HEK293 (cell line): Measurements from ENCODE around the gene CTDNEP1.

Experiments used
- CTCF ChIA-PET: fragments of 350-600 bp; formaldehyde crosslinking; extraction: SDS; loops from one replicate; lab custom pipeline; 2021; ENCODE audit warnings: antibody characterized with exemption; lab: Yijun Ruan, JAX
- POLR2A ChIA-PET: fragments of 300-600 bp; formaldehyde crosslinking; extraction: SDS; loops from one replicate; lab custom pipeline; 2020; ENCODE audit warnings: antibody characterized with exemption, inconsistent platforms; lab: Yijun Ruan, JAX
- H3K27ac ChIP-seq: fragments of 200-500 bp; sonication (Bioruptor generic); 2 replicates; pipeline ENCODE4 v1.5.1; 2014; ENCODE audit warnings: low read depth, low read length, control low read depth, inconsistent platforms; ENCODE audit errors: extremely low read depth
- H3K36me3 ChIP-seq, 2 experiments: fragments of 200-500 bp in 1 of 2; sonication (Bioruptor generic) in 1 of 2; 1 replicate in 1 of 2; 2 replicates in 1 of 2; pipeline ENCODE4 v1.5.1; 2014 to 2017; ENCODE audit warnings: inconsistent platforms in 2 of 2, low read length in 2 of 2; ENCODE audit not compliant: control insufficient read depth in 2 of 2, insufficient read depth in 1 of 2
- H3K4me1 ChIP-seq: fragments of 200-500 bp; sonication (Bioruptor generic); 2 replicates; pipeline ENCODE4 v1.5.1; 2014; ENCODE audit warnings: mild to moderate bottlenecking, low read length, inconsistent platforms; ENCODE audit not compliant: control insufficient read depth, insufficient read depth
- H3K4me3 ChIP-seq: 2 replicates; pipeline ENCODE4 v1.5.1; 2011; ENCODE audit warnings: low read depth, mild to moderate bottlenecking, control low read depth, low read length, moderate library complexity
- H3K9me3 ChIP-seq: fragments of 200-500 bp; sonication (Bioruptor generic); 2 replicates; pipeline ENCODE4 v1.5.1; 2014; ENCODE audit warnings: low read depth, low read length, inconsistent platforms; ENCODE audit not compliant: control insufficient read depth, insufficient read depth
- GLIS1 ChIP-seq: fragments of 450-650 bp; formaldehyde crosslinking; IDR thresholded peaks from 2 replicates; pipeline ENCODE4 v1.5.1; 2016; ENCODE audit warnings: missing biosample characterization, missing genetic modification characterization
- HOXD13 ChIP-seq: sonication (generic); formaldehyde crosslinking; IDR thresholded peaks from 2 replicates; pipeline ENCODE4 v1.8.0; 2022; ENCODE audit warnings: missing genetic modification reagents, borderline replicate concordance
- KLF7 ChIP-seq: fragments of 450-650 bp; formaldehyde crosslinking; IDR thresholded peaks from 2 replicates; pipeline ENCODE4 v1.5.1; 2016; ENCODE audit warnings: missing biosample characterization, missing genetic modification characterization, borderline replicate concordance
- KLF9 ChIP-seq: fragments of 450-650 bp; formaldehyde crosslinking; IDR thresholded peaks from 2 replicates; pipeline ENCODE4 v1.5.1; 2016; ENCODE audit warnings: missing biosample characterization, missing genetic modification characterization, low read depth
- OSR2 ChIP-seq: fragments of 450-650 bp; formaldehyde crosslinking; IDR thresholded peaks from 2 replicates; pipeline ENCODE4 v1.5.1; 2016; ENCODE audit warnings: missing biosample characterization, missing genetic modification characterization
- REPIN1 ChIP-seq: fragments of 450-650 bp; formaldehyde crosslinking; IDR thresholded peaks from 2 replicates; pipeline ENCODE4 v1.5.1; 2017; ENCODE audit warnings: missing biosample characterization, missing genetic modification characterization, low read depth
- TCF7L2 ChIP-seq: IDR thresholded peaks from 2 replicates; pipeline ENCODE4 v1.6.1; 2011; ENCODE audit warnings: low read depth, mild to moderate bottlenecking, inconsistent platforms, low read length, moderate library complexity, borderline replicate concordance
- ZBTB17 ChIP-seq: fragments of 450-650 bp; formaldehyde crosslinking; IDR thresholded peaks from 2 replicates; pipeline ENCODE4 v1.5.1; 2016; ENCODE audit warnings: missing biosample characterization, missing genetic modification characterization
- ZBTB7A ChIP-seq: fragments of 450-650 bp; formaldehyde crosslinking; IDR thresholded peaks from 2 replicates; pipeline ENCODE4 v1.5.1; 2016; ENCODE audit warnings: low read depth, missing biosample characterization, missing genetic modification characterization
- ZBTB8A ChIP-seq: fragments of 450-650 bp; formaldehyde crosslinking; IDR thresholded peaks from 2 replicates; pipeline ENCODE4 v1.5.1; 2016; ENCODE audit warnings: missing biosample characterization, missing genetic modification characterization
- ZEB2 ChIP-seq: fragments of 450-650 bp; formaldehyde crosslinking; IDR thresholded peaks from 2 replicates; pipeline ENCODE4 v1.5.1; 2016; ENCODE audit warnings: missing biosample characterization, missing genetic modification characterization
- ZFHX2 ChIP-seq: fragments of 450-650 bp; formaldehyde crosslinking; conservative IDR thresholded peaks from 2 replicates; pipeline ENCODE4 v1.5.1; 2016; ENCODE audit warnings: missing biosample characterization, missing genetic modification characterization
- ZNF248 ChIP-seq: fragments of 450-650 bp; formaldehyde crosslinking; IDR thresholded peaks from 2 replicates; pipeline ENCODE4 v1.5.1; 2017; ENCODE audit warnings: missing biosample characterization, missing genetic modification characterization
- ZNF398 ChIP-seq: fragments of 450-650 bp; formaldehyde crosslinking; IDR thresholded peaks from 2 replicates; pipeline ENCODE4 v1.5.1; 2017; ENCODE audit warnings: missing biosample characterization, missing genetic modification characterization
- ZNF48 ChIP-seq: fragments of 450-650 bp; formaldehyde crosslinking; IDR thresholded peaks from 2 replicates; pipeline ENCODE4 v1.5.1; 2016; ENCODE audit warnings: missing biosample characterization, missing genetic modification characterization
- ZNF510 ChIP-seq: fragments of 450-650 bp; formaldehyde crosslinking; IDR thresholded peaks from 2 replicates; pipeline ENCODE4 v1.5.1; 2018; ENCODE audit warnings: mild to moderate bottlenecking, missing genetic modification characterization, missing biosample characterization; ENCODE audit not compliant: insufficient replicate concordance
- ZNF518A ChIP-seq: fragments of 450-650 bp; formaldehyde crosslinking; conservative IDR thresholded peaks from 2 replicates; pipeline ENCODE4 v1.5.1; 2016; ENCODE audit warnings: low read depth, missing biosample characterization, missing genetic modification characterization
- ZNF560 ChIP-seq: fragments of 450-650 bp; formaldehyde crosslinking; IDR thresholded peaks from 2 replicates; pipeline ENCODE4 v1.5.1; 2017; ENCODE audit warnings: missing biosample characterization, missing genetic modification characterization, borderline replicate concordance
- ZNF629 ChIP-seq: fragments of 450-650 bp; formaldehyde crosslinking; IDR thresholded peaks from 2 replicates; pipeline ENCODE4 v1.5.1; 2017; ENCODE audit warnings: missing biosample characterization, missing genetic modification characterization
- ZNF658 ChIP-seq: fragments of 450-650 bp; formaldehyde crosslinking; IDR thresholded peaks from 2 replicates; pipeline ENCODE4; 2016; ENCODE audit warnings: missing biosample characterization, missing genetic modification characterization
- ZNF776 ChIP-seq: fragments of 450-650 bp; formaldehyde crosslinking; IDR thresholded peaks from 2 replicates; pipeline ENCODE4 v1.5.0; 2017; ENCODE audit warnings: missing biosample characterization, missing genetic modification characterization, borderline replicate concordance
- ZNF777 ChIP-seq: fragments of 450-650 bp; formaldehyde crosslinking; IDR thresholded peaks from 2 replicates; pipeline ENCODE4 v1.5.1; 2017; ENCODE audit warnings: missing biosample characterization, missing genetic modification characterization, borderline replicate concordance
- ZSCAN4 ChIP-seq: fragments of 450-650 bp; formaldehyde crosslinking; IDR thresholded peaks from 2 replicates; pipeline ENCODE4 v1.5.1; 2017; ENCODE audit warnings: missing biosample characterization, missing genetic modification characterization
- ZSCAN5A ChIP-seq: fragments of 450-650 bp; formaldehyde crosslinking; IDR thresholded peaks from 2 replicates; pipeline ENCODE4 v1.5.1; 2016; ENCODE audit warnings: missing biosample characterization, missing genetic modification characterization

Gene CTDNEP1

GRCh38 chr17:7208027-7208571 lies 43.4 kb downstream of the CTDNEP1 start:
- H3K36me3 ChIP-seq = peaks cover 0 to 13% of the 10 kb centered on the region in 2 experiments; a peak in 1 of 3 replicates
- CTCF ChIA-PET = interaction anchor here (2.0 kb wide), 1 partner anchor 31 kb away, joined by 8 read pairs; no protein-coding TSS in a partner anchor
- peaks cover 3% of the 10 kb centered on the region; the same call in 1 of the 2 replicates for H3K4me1 ChIP-seq
- POLR2A ChIA-PET = interaction anchor here (0.6 to 0.9 kb wide), 2 partner anchors 13 to 140 kb away, joined by 3 to 5 read pairs; no protein-coding TSS in a partner anchor
- TF ChIP-seq ZNF510 (tag by site-specific recombination) (no peak), ZNF518A (tag by site-specific recombination) (no peak), ZBTB7A (0 out of 2 replicates have a peak, but pooled peaks have one; percentile 51), KLF7 (tag by site-specific recombination) (no peak), KLF9 (tag by site-specific recombination) (peak; percentile 55; the same call in 1 of the 2 replicates)
- H3K9me3 ChIP-seq = no peaks in the 10 kb centered on the region
- no peak overlapping the region for H3K4me3 ChIP-seq
- no peak overlapping the region for H3K27ac ChIP-seq

- Histone ChIP-seq H3K9me3 (no peaks in the 10 kb centered on the region), H3K36me3 (peaks cover 0 to 20% of the 10 kb centered on the region in 2 experiments; a peak in 2 of 3 replicates), H3K4me3 (no peak overlapping the region), H3K27ac (no peak overlapping the region), H3K4me1 (peaks cover 3% of the 10 kb centered on the region; the same call in 1 of the 2 replicates)
- POLR2A ChIA-PET = interaction anchor here (0.9 kb wide), 1 partner anchor 14 kb away, joined by 5 read pairs; no protein-coding TSS in a partner anchor
- CTCF ChIA-PET = no interaction called here
- TF ChIP-seq HOXD13 (CRISPR knock-in tag) = no peak
- peak; percentile 61 for TF ChIP-seq ZBTB17
- no peak for TF ChIP-seq ZNF560 (tag by site-specific recombination)
- no peak for TF ChIP-seq ZNF776 (tag by site-specific recombination)
- TF ChIP-seq ZFHX2 (tag by site-specific recombination) = peak; percentile 78
- TF ChIP-seq ZBTB8A (tag by site-specific recombination) = no peak
- no peak for TF ChIP-seq ZNF777 (tag by site-specific recombination)
- peak; percentile 74 for TF ChIP-seq ZSCAN4 (tag by site-specific recombination)
- TF ChIP-seq ZNF629 (tag by site-specific recombination) = no peak
- TF ChIP-seq ZSCAN5A (tag by site-specific recombination) = no peak
- no peak for TF ChIP-seq ZNF48 (tag by site-specific recombination)
- no peak for TF ChIP-seq OSR2 (tag by site-specific recombination)
- no peak for TF ChIP-seq GLIS1 (tag by site-specific recombination)
- TF ChIP-seq ZNF248 = no peak
- TF ChIP-seq ZNF398 (tag by site-specific recombination) = peak; percentile 65
- TF ChIP-seq ZNF658 (tag by site-specific recombination) = no peak
- TF ChIP-seq ZEB2 (tag by site-specific recombination) = no peak
- TF ChIP-seq REPIN1 = no peak
- no peak for TF ChIP-seq TCF7L2
Observed at GRCh38 chr17:7207120-7208001, 44.2 kb downstream of the CTDNEP1 start.
